ENCODE results near the gene KCP. TPM values are rescaled to one million over a fixed set of nuclear protein-coding genes. Genes with fewer than 3 reads are reported as not detected.

The KCP gene
- not detected in 2 replicates for total RNA-seq

GRCh38 chr7:128910569-128910945, at the start of gene KCP:
TSS of gene KCP (minus strand) at chr7:128910709. CDS start at chr7:128910676, 33 bp downstream.

GRCh38 chr7:128937647-128938543, 27.4 kb upstream of the KCP start, which contains the start of gene IRF5:
TSS of gene IRF5 (plus strand) at chr7:128937927. CDS start at chr7:128942082, 4,155 bp downstream.

GRCh38 chr7:128862571-128863432, 47.7 kb downstream of the KCP start, which contains the start of gene ATP6V1F:
TSS of gene ATP6V1F (plus strand) at chr7:128862856. CDS start at chr7:128862905, 49 bp downstream.

GRCh38 chr7:128830231-128831177, 80.0 kb downstream of the KCP start, which contains the start of gene FLNC:
TSS of gene FLNC (plus strand) at chr7:128830406. CDS start at chr7:128830638, 232 bp downstream.

Other genes starting within 250 kb of the KCP start
- gene GARIN1A, start 238.4 kb downstream of the KCP start, total RNA-seq, result not detected in 2 replicates
- gene CALU, start 171.3 kb downstream of the KCP start, total RNA-seq, result 543 and 711 TPM in 2 replicates
- not detected in 2 replicates for gene OPN1SW, start 134.9 kb downstream of the KCP start, total RNA-seq
- gene CCDC136, start 118.7 kb downstream of the KCP start, total RNA-seq, result 3.7 and 6.6 TPM in 2 replicates
- gene FLNC, start 80.3 kb downstream of the KCP start, total RNA-seq, result 263 and 274 TPM in 2 replicates
- 108 and 129 TPM in 2 replicates for gene ATP6V1F, start 47.9 kb downstream of the KCP start, total RNA-seq
- 0.18 TPM in 1 of 2 replicates, not detected in the other for gene IRF5, start 27.2 kb upstream of the KCP start, total RNA-seq
- gene TNPO3, start 144.4 kb upstream of the KCP start, total RNA-seq, result 45.6 and 47.7 TPM in 2 replicates
- 1.2 and 2.6 TPM in 2 replicates for gene TSPAN33, start 234.0 kb upstream of the KCP start, total RNA-seq